IPS DF 6.9 (cell line): ENCODE measurements around the gene GID4.

ENCODE experiments used
- DNase-seq: peaks from one replicate; pipeline ENCODE4 v3.0.0-alpha.2; 2013; ENCODE audit warnings: low read depth, low spot score
- H3K27ac ChIP-seq: one replicate; pipeline ENCODE4 v1.5.1; 2013; ENCODE audit warnings: low read length, control low read depth
- H3K27me3 ChIP-seq: 2 replicates; pipeline ENCODE4 v1.6.1; 2013; ENCODE audit warnings: mild to moderate bottlenecking, low read length; ENCODE audit not compliant: control insufficient read depth, insufficient read depth
- H3K36me3 ChIP-seq: 2 replicates; pipeline ENCODE4 v1.6.1; 2013; ENCODE audit warnings: low read length; ENCODE audit not compliant: control insufficient read depth, insufficient read depth
- H3K4me1 ChIP-seq: 2 replicates; pipeline ENCODE4 v1.6.1; 2013; ENCODE audit warnings: low read length; ENCODE audit not compliant: control insufficient read depth, insufficient read depth
- H3K4me3 ChIP-seq: 2 replicates; pipeline ENCODE4 v1.5.1; 2013; ENCODE audit warnings: mild to moderate bottlenecking, low read length
- H3K9me3 ChIP-seq: 2 replicates; pipeline ENCODE4 v1.6.1; 2013; ENCODE audit warnings: low read length, inconsistent platforms; ENCODE audit not compliant: control insufficient read depth, insufficient read depth
- WGBS: extraction: QIAGEN DNeasy Blood & Tissue Kit; methylation state at CpG from one replicate; pipeline ENCODE4 v1.1.7; 2013; ENCODE audit warnings: mixed read lengths, missing lambda C conversion rate; ENCODE audit not compliant: insufficient read length, insufficient coverage; 5-methylcytosine and 5-hydroxymethylcytosine counted together

The GID4 gene

GRCh38 chr17:18100616-18101015 lies 61.4 kb downstream of the GID4 start:
- H3K4me3 ChIP-seq: no peak overlapping the region
- no peak for DNase-seq
- WGBS: no CpG with 5 or more reads among the region's 10 CpGs
- H3K27ac ChIP-seq: no peak overlapping the region
- no peaks in the 10 kb centered on the region for H3K27me3 ChIP-seq
- H3K36me3 ChIP-seq: peaks cover 33% of the 10 kb centered on the region
- H3K4me1 ChIP-seq: no peaks in the 10 kb centered on the region
- no peaks in the 10 kb centered on the region for H3K9me3 ChIP-seq

GRCh38 chr17:18101828-18102227 lies 62.6 kb downstream of the GID4 start:
- no peaks in the 10 kb centered on the region for H3K27me3 ChIP-seq
- WGBS: no CpG with 5 or more reads among the region's 9 CpGs
- peaks cover 37% of the 10 kb centered on the region for H3K36me3 ChIP-seq
- H3K4me3 ChIP-seq: no peak overlapping the region
- no peaks in the 10 kb centered on the region for H3K9me3 ChIP-seq
- H3K27ac ChIP-seq: no peak overlapping the region
- DNase-seq: no peak
- H3K4me1 ChIP-seq: no peaks in the 10 kb centered on the region

GRCh38 chr17:18102640-18103039 lies 63.4 kb downstream of the GID4 start:
- H3K4me1 ChIP-seq: no peaks in the 10 kb centered on the region
- no peaks in the 10 kb centered on the region for H3K27me3 ChIP-seq
- peaks cover 36% of the 10 kb centered on the region for H3K36me3 ChIP-seq
- no peaks in the 10 kb centered on the region for H3K9me3 ChIP-seq
- DNase-seq: no peak
- H3K27ac ChIP-seq: no peak overlapping the region
- no peak overlapping the region for H3K4me3 ChIP-seq
- no CpG with 5 or more reads among the region's 3 CpGs for WGBS

GRCh38 chr17:18105027-18105426 lies 65.8 kb downstream of the GID4 start:
- no peak overlapping the region for H3K27ac ChIP-seq
- H3K27me3 ChIP-seq: no peaks in the 10 kb centered on the region
- WGBS: no CpG with 5 or more reads among the region's 3 CpGs
- DNase-seq: no peak
- no peaks in the 10 kb centered on the region for H3K9me3 ChIP-seq
- H3K36me3 ChIP-seq: peaks cover 22% of the 10 kb centered on the region
- H3K4me1 ChIP-seq: no peaks in the 10 kb centered on the region
- no peak overlapping the region for H3K4me3 ChIP-seq

- Histone ChIP-seq H3K27me3 (no peaks in the 10 kb centered on the region), H3K27ac (no peak overlapping the region), H3K36me3 (peaks cover 20% of the 10 kb centered on the region), H3K4me3 (no peak overlapping the region), H3K9me3 (no peaks in the 10 kb centered on the region), H3K4me1 (no peaks in the 10 kb centered on the region)
- no CpG with 5 or more reads among the region's 6 CpGs for WGBS
- no peak for DNase-seq
Observed at GRCh38 chr17:18105595-18105994, 66.4 kb downstream of the GID4 start.

GRCh38 chr17:18106211-18106610 lies 67.0 kb downstream of the GID4 start:
- H3K27me3 ChIP-seq: no peaks in the 10 kb centered on the region
- H3K27ac ChIP-seq: no peak overlapping the region
- no peak overlapping the region for H3K4me3 ChIP-seq
- WGBS: no CpG with 5 or more reads among the region's 9 CpGs
- DNase-seq: no peak
- H3K36me3 ChIP-seq: peaks cover 20% of the 10 kb centered on the region
- no peaks in the 10 kb centered on the region for H3K4me1 ChIP-seq
- no peaks in the 10 kb centered on the region for H3K9me3 ChIP-seq

GRCh38 chr17:18107061-18107790 lies 68.0 kb downstream of the GID4 start:
- DNase-seq: no peak
- Histone ChIP-seq H3K9me3 (no peaks in the 10 kb centered on the region), H3K36me3 (peaks cover 15% of the 10 kb centered on the region), H3K27me3 (no peaks in the 10 kb centered on the region), H3K4me1 (no peaks in the 10 kb centered on the region), H3K4me3 (no peak overlapping the region), H3K27ac (no peak overlapping the region)
- no CpG with 5 or more reads among the region's 14 CpGs for WGBS

- Histone ChIP-seq H3K36me3 (peaks cover 15% of the 10 kb centered on the region), H3K27me3 (no peaks in the 10 kb centered on the region), H3K27ac (no peak overlapping the region), H3K4me1 (no peaks in the 10 kb centered on the region), H3K4me3 (no peak overlapping the region), H3K9me3 (no peaks in the 10 kb centered on the region)
- WGBS: no CpG with 5 or more reads among the region's 6 CpGs
- no peak for DNase-seq
Observed at GRCh38 chr17:18107971-18108370, 68.8 kb downstream of the GID4 start.

- H3K4me3 ChIP-seq: no peak within 1 kb of the TSS
- H3K36me3 ChIP-seq: peaks cover 15% of the 10 kb centered on the region
- no peaks in the 10 kb centered on the region for H3K4me1 ChIP-seq
- DNase-seq: no peak
- no peak within 1 kb of the TSS for H3K27ac ChIP-seq
- no peaks in the 10 kb centered on the region for H3K9me3 ChIP-seq
- H3K27me3 ChIP-seq: no peaks in the 10 kb centered on the region
- WGBS: no CpG with 5 or more reads among the region's 17 CpGs
Observed at GRCh38 chr17:18108401-18109312, 69.4 kb downstream of the GID4 start, which contains the start of gene MYO15A. TSS of gene MYO15A (plus strand) at chr17:18108756. CDS start at chr17:18118801, 10,045 bp downstream.

- WGBS: no CpG with 5 or more reads among the region's 10 CpGs
- no peak overlapping the region for H3K4me3 ChIP-seq
- H3K36me3 ChIP-seq: peaks cover 10% of the 10 kb centered on the region; the same call in 1 of the 2 replicates
- H3K4me1 ChIP-seq: no peaks in the 10 kb centered on the region
- no peaks in the 10 kb centered on the region for H3K9me3 ChIP-seq
- no peak for DNase-seq
- no peak overlapping the region for H3K27ac ChIP-seq
- no peaks in the 10 kb centered on the region for H3K27me3 ChIP-seq
Observed at GRCh38 chr17:18109935-18110485, 70.8 kb downstream of the GID4 start.
